Neuronal stem cell (in vitro differentiated cells): ENCODE data around the gene C8G.

Experiments
- DNase-seq: peaks from one replicate; pipeline ENCODE4 v3.0.0-alpha.2; 2013; ENCODE audit warnings: low spot score
- H2AFZ ChIP-seq: one replicate; pipeline ENCODE4 v1.6.1; 2013; ENCODE audit warnings: mild to moderate bottlenecking, low read length, inconsistent platforms
- H2AK5ac ChIP-seq: 2 replicates; pipeline ENCODE4 v1.6.1; 2013; ENCODE audit warnings: low read depth, mild to moderate bottlenecking, inconsistent platforms, low read length, moderate library complexity, mixed read lengths
- H2BK120ac ChIP-seq: 2 replicates; pipeline ENCODE4 v1.6.1; 2013; ENCODE audit warnings: low read depth, mild to moderate bottlenecking, inconsistent platforms, low read length, moderate library complexity, mixed read lengths
- H2BK12ac ChIP-seq: one replicate; pipeline ENCODE4 v1.6.1; 2013; ENCODE audit warnings: low read length, inconsistent platforms
- H2BK15ac ChIP-seq: 2 replicates; pipeline ENCODE4 v1.6.1; 2013; ENCODE audit warnings: mild to moderate bottlenecking, low read length, inconsistent platforms, mixed read lengths
- H2BK5ac ChIP-seq: one replicate; pipeline ENCODE4 v1.6.1; 2013; ENCODE audit warnings: inconsistent platforms, mild to moderate bottlenecking, low read length, moderate library complexity
- H3K14ac ChIP-seq: one replicate; pipeline ENCODE4 v1.6.1; 2013; ENCODE audit warnings: low read length, inconsistent platforms
- H3K18ac ChIP-seq: 2 replicates; pipeline ENCODE4 v1.6.1; 2013; ENCODE audit warnings: low read length, inconsistent platforms
- H3K23ac ChIP-seq: 2 replicates; pipeline ENCODE4 v1.6.1; 2013; ENCODE audit warnings: low read depth, mild to moderate bottlenecking, mixed read lengths, low read length, inconsistent platforms; ENCODE audit not compliant: poor library complexity
- H3K27ac ChIP-seq: replicated peaks from 3 replicates; pipeline ENCODE4 v1.5.1; 2013; ENCODE audit warnings: low read length, inconsistent platforms
- H3K27me3 ChIP-seq, 3 experiments: 2 replicates each; pipeline ENCODE4 v1.6.1; 2013; ENCODE audit warnings: low read length in 3 of 3, mild to moderate bottlenecking in 2 of 3, inconsistent platforms in 1 of 3, low read depth in 1 of 3, mixed read lengths in 1 of 3, moderate library complexity in 1 of 3; ENCODE audit not compliant: control insufficient read depth in 3 of 3, insufficient read depth in 3 of 3
- H3K36me3 ChIP-seq, 2 donors: replicated peaks in 1 of 2; 2 replicates each; pipeline ENCODE4 v1.6.1; 2013; ENCODE audit warnings: low read length in 2 of 2; ENCODE audit not compliant: control insufficient read depth in 2 of 2, insufficient read depth in 2 of 2
- H3K4ac ChIP-seq: 2 replicates; pipeline ENCODE4 v1.6.1; 2013; ENCODE audit warnings: inconsistent platforms, mild to moderate bottlenecking, low read length, moderate library complexity
- H3K4me1 ChIP-seq, 2 donors: 1 replicate in 1 of 2; 2 replicates in 1 of 2; pipeline ENCODE4 v1.6.1; 2013; ENCODE audit warnings: low read length in 2 of 2, low read depth in 1 of 2; ENCODE audit not compliant: control insufficient read depth in 2 of 2, insufficient read depth in 1 of 2
- H3K4me2 ChIP-seq: one replicate; pipeline ENCODE4 v1.6.1; 2013; ENCODE audit warnings: mild to moderate bottlenecking, low read length, inconsistent platforms; ENCODE audit not compliant: insufficient read depth, poor library complexity, severe bottlenecking
- H3K4me3 ChIP-seq, 2 donors: 2 replicates each; pipeline ENCODE4 v1.5.1; 2013; ENCODE audit warnings: low read length in 2 of 2, mild to moderate bottlenecking in 2 of 2, inconsistent platforms in 1 of 2, moderate library complexity in 1 of 2
- H3K79me1 ChIP-seq: one replicate; pipeline ENCODE4 v1.6.1; 2013; ENCODE audit warnings: low read depth, mild to moderate bottlenecking, inconsistent platforms, low read length, moderate library complexity
- H3K9ac ChIP-seq: one replicate; pipeline ENCODE4 v1.6.1; 2013; ENCODE audit warnings: mild to moderate bottlenecking, low read depth, low read length, inconsistent platforms; ENCODE audit not compliant: poor library complexity
- H3K9me3 ChIP-seq, 2 donors: replicated peaks in 1 of 2; 2 replicates each; pipeline versions ENCODE3 to v1.6.1; 2013; ENCODE audit warnings: low read length in 2 of 2, mild to moderate bottlenecking in 2 of 2, inconsistent platforms in 1 of 2, low read depth in 1 of 2, mixed read lengths in 1 of 2, moderate library complexity in 1 of 2; ENCODE audit not compliant: control insufficient read depth in 2 of 2, insufficient read depth in 1 of 2
- H4K8ac ChIP-seq: one replicate; pipeline ENCODE4 v1.6.1; 2013; ENCODE audit warnings: low read depth, mild to moderate bottlenecking, inconsistent platforms, low read length, moderate library complexity
- H4K91ac ChIP-seq: one replicate; pipeline ENCODE4 v1.6.1; 2013; ENCODE audit warnings: low read length, low read depth, mild to moderate bottlenecking, inconsistent platforms; ENCODE audit not compliant: poor library complexity
- WGBS, 2 donors: extraction: QIAGEN DNeasy Blood & Tissue Kit; methylation state at CpG; one replicate each; pipeline ENCODE4 v1.1.7; 2013; ENCODE audit warnings: missing lambda C conversion rate in 2 of 2, mixed read lengths in 1 of 2; ENCODE audit not compliant: insufficient read length in 2 of 2, insufficient replicate concordance in 1 of 2; ENCODE audit errors: extremely low coverage in 2 of 2; 5-methylcytosine and 5-hydroxymethylcytosine counted together

C8G gene

DNA sequence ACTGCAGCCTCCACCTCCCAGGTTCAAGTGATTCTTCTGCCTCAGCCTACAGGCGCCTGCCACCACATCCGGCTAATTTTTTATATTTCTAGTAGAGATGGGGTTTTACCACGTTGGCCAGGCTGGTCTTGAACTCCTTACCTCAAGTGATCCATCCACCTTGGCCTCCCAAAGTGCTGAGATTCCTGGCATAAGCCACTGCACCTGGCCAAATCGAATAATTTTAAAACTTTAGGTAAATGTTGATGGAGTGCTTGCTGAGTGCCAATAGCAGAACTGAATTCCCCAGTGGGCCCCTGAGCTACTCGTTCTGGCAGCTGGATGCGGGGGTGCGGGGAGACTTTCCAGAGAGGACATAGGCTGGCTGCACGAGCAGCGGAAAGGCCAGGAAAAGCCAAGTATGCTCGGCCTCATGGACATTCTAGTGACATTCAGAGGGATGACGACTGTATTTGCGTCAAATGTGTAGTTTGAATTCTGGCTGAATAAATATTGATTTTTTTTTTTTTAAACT is 41.9 kb upstream of the C8G start:
- no CpG with 5 or more reads among the region's 12 CpGs for WGBS, 2 donors
- H2BK12ac ChIP-seq: no peak overlapping the region

GRCh38 chr9:136906266-136906665 is 38.8 kb upstream of the C8G start:
- no peak for DNase-seq
- no peak overlapping the region for H4K8ac ChIP-seq
- H3K27me3 ChIP-seq: no peaks in the 10 kb centered on the region
- H3K14ac ChIP-seq: no peak overlapping the region
- no peak overlapping the region for H2BK5ac ChIP-seq
- no peak overlapping the region for H2BK120ac ChIP-seq
- H3K4me2 ChIP-seq: no peak overlapping the region
- no peak overlapping the region for H2AK5ac ChIP-seq
- H3K79me1 ChIP-seq: peaks cover 16% of the 10 kb centered on the region
- no peak overlapping the region for H3K9ac ChIP-seq
- H3K4me1 ChIP-seq: no peaks in the 10 kb centered on the region
- H3K4me3 ChIP-seq: no peak overlapping the region
- no CpG with 5 or more reads among the region's 4 CpGs for WGBS, 2 donors
- peaks cover 45 to 86% of the 10 kb centered on the region in 2 donors for H3K36me3 ChIP-seq
- no peak overlapping the region for H3K23ac ChIP-seq
- H2AFZ ChIP-seq: no peak overlapping the region
- H2BK12ac ChIP-seq: no peak overlapping the region
- H3K27ac ChIP-seq: no peak overlapping the region
- no peak overlapping the region for H2BK15ac ChIP-seq
- H4K91ac ChIP-seq: no peak overlapping the region
- H3K4ac ChIP-seq: no peak overlapping the region
- no peak overlapping the region for H3K18ac ChIP-seq
- no peaks in the 10 kb centered on the region for H3K9me3 ChIP-seq

More for the DNA sequence above, 41.9 kb upstream of the C8G start:
- DNase-seq: no peak
- no peak overlapping the region for H2BK5ac ChIP-seq
- no peak overlapping the region for H3K27ac ChIP-seq
- H3K79me1 ChIP-seq: peaks cover 17% of the 10 kb centered on the region
- no peak overlapping the region for H3K4me2 ChIP-seq
- H3K4me3 ChIP-seq: no peak overlapping the region
- no peak overlapping the region for H2BK120ac ChIP-seq
- H3K14ac ChIP-seq: no peak overlapping the region
- no peak overlapping the region for H3K4ac ChIP-seq
- no peak overlapping the region for H3K18ac ChIP-seq
- H3K9me3 ChIP-seq: no peaks in the 10 kb centered on the region
- no peak overlapping the region for H2AK5ac ChIP-seq
- no peak overlapping the region for H2AFZ ChIP-seq
- no peak overlapping the region for H3K9ac ChIP-seq
- H4K8ac ChIP-seq: no peak overlapping the region
- H4K91ac ChIP-seq: no peak overlapping the region
- H3K4me1 ChIP-seq: no peaks in the 10 kb centered on the region
- H3K27me3 ChIP-seq: no peaks in the 10 kb centered on the region
- H3K36me3 ChIP-seq: peaks cover 57 to 94% of the 10 kb centered on the region in 2 donors
- no peak overlapping the region for H2BK15ac ChIP-seq
- H3K23ac ChIP-seq: no peak overlapping the region

DNA sequence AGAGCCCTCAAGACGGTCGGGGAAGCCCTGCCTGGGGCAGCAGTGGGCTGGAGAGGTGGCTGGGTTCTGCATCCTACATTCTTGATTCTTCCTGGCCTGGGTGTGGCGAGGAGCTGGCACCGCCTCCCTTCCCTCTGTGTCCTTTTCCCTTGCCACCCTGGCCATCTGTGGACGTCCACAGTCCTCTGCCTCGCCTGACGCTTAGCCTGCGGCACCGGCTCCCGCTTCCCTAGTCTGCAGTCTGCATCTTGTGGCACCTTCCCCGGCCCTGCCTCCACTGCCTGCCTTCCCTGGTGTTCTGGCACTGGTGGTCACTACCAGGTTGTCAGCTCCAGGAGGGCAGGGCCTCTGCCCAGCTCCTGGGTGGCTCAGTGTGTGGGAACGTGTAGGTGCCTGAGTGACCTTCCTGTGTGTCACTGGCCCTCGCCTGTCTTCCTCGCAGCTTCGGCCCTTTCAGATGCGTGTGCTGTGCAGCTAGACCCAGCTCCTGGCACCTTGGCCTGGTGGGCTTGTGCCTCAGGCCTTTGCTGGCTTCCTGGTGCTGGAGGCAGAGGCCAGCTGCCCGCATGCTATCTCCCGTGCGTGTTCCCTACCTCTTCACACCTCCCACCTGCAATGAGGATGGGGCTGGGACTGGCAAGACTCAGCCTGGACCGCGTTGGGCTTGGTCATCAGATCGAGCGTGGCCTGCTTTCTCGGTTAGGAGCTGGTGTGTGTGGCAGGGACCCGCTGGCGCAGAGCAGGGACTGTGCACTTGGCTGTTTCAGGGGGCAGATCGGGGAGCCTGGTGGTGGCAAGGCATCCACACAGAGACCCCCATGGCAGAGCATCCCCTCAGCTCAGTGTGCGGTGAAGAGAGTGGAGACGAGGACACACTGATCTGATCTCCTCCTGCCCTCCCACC is 37.8 kb upstream of the C8G start:
- no peak overlapping the region for H3K27ac ChIP-seq
- no peak overlapping the region for H2BK15ac ChIP-seq
- H3K4me3 ChIP-seq: no peak overlapping the region
- H2AFZ ChIP-seq: no peak overlapping the region
- no peak overlapping the region for H2BK12ac ChIP-seq
- H3K79me1 ChIP-seq: peaks cover 12% of the 10 kb centered on the region
- H2BK120ac ChIP-seq: no peak overlapping the region
- peak overlapping the region; percentile 71 for H3K18ac ChIP-seq
- H3K4me1 ChIP-seq: no peaks in the 10 kb centered on the region
- H3K4me2 ChIP-seq: no peak overlapping the region
- no peaks in the 10 kb centered on the region for H3K27me3 ChIP-seq
- WGBS, 2 donors: no CpG with 5 or more reads among the region's 29 CpGs
- peak overlapping the region; percentile 65 for H3K23ac ChIP-seq
- no peaks in the 10 kb centered on the region for H3K9me3 ChIP-seq
- H3K36me3 ChIP-seq: peaks cover 35 to 84% of the 10 kb centered on the region in 2 donors
- no peak overlapping the region for H3K4ac ChIP-seq
- H2AK5ac ChIP-seq: no peak overlapping the region
- DNase-seq: no peak
- H2BK5ac ChIP-seq: peak overlapping the region; percentile 82
- H4K8ac ChIP-seq: no peak overlapping the region
- H3K14ac ChIP-seq: no peak overlapping the region
- H4K91ac ChIP-seq: no peak overlapping the region
- peak overlapping the region; percentile 60 for H3K9ac ChIP-seq

DNA sequence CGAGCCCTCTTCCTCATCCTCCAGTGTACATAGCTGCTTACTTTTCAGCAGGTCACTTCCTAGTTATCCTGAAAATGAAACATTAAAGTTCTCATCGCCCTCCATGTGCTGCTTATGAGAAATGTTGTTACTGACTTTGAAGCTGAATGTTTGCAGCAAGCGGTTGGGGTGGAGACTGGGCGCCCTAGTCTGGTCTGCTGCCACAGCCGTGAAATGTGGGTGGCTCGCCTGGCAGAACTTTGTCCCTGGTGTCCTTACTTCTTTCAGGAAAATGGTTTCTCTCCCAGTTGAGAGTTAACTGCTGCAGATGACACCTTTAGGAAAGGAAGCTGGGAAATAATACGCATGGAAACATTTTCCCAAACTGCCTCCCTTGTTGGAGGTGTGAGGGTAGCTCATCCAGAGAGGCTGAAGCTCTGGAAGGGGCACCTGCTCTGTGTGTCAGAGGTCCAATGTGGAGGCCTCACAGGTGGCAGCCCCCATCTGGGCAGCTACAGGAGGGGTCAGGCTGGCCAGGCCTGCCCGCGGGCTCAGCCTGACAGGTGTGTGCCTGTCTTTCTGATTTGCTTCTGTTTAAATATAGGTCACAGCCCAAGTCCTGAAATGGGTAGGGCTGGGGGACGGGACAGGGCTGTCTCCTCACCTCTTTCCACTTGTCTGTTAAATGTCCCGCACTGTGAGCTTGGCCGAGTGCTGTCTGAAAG is 34.7 kb upstream of the C8G start:
- H3K23ac ChIP-seq: no peak overlapping the region
- no peak overlapping the region for H2BK120ac ChIP-seq
- no CpG with 5 or more reads among the region's 12 CpGs for WGBS, 2 donors
- no peak overlapping the region for H3K18ac ChIP-seq
- H3K9me3 ChIP-seq: no peaks in the 10 kb centered on the region
- peaks cover 12% of the 10 kb centered on the region for H3K79me1 ChIP-seq
- H2BK12ac ChIP-seq: no peak overlapping the region
- H3K9ac ChIP-seq: no peak overlapping the region
- H3K4me1 ChIP-seq: no peaks in the 10 kb centered on the region
- H2BK5ac ChIP-seq: no peak overlapping the region
- no peak for DNase-seq
- H4K8ac ChIP-seq: no peak overlapping the region
- H3K14ac ChIP-seq: no peak overlapping the region
- H3K4me2 ChIP-seq: no peak overlapping the region
- H4K91ac ChIP-seq: no peak overlapping the region
- peaks cover 31 to 87% of the 10 kb centered on the region in 2 donors for H3K36me3 ChIP-seq
- no peak overlapping the region for H2BK15ac ChIP-seq
- H2AK5ac ChIP-seq: no peak overlapping the region
- no peak overlapping the region for H3K27ac ChIP-seq
- H3K4me3 ChIP-seq: no peak overlapping the region
- no peaks in the 10 kb centered on the region for H3K27me3 ChIP-seq
- no peak overlapping the region for H2AFZ ChIP-seq
- H3K4ac ChIP-seq: no peak overlapping the region
